Smooth muscle cell (in vitro differentiated cells): ENCODE data around the gene TAOK1. TPM values are rescaled to one million over a fixed set of nuclear protein-coding genes. Genes with fewer than 3 reads are reported as not detected.
"Not testable (repeated sequence)": the region's sequence is repeated elsewhere in the genome, so short reads cannot be mapped to it uniquely, and the experiment has no call there.

Source experiments
- DNase-seq: peaks from one replicate; lab custom pipeline; 2025; ENCODE audit not compliant: unreplicated experiment; lab: John Stamatoyannopoulos, UW
- H2AFZ ChIP-seq: fragments of 200-600 bp; sonication (generic); 2 replicates; pipeline ENCODE4 v1.6.0; 2016; ENCODE audit warnings: antibody characterized with exemption, low read depth, mild to moderate bottlenecking
- H3F3A ChIP-seq: fragments of 200-600 bp; sonication (generic); 2 replicates; pipeline ENCODE4 v1.6.0; 2017; ENCODE audit warnings: antibody characterized with exemption, low read depth
- H3K27ac ChIP-seq: fragments of 200-600 bp; sonication (generic); 2 replicates; pipeline ENCODE4 v1.5.1; 2016; ENCODE audit warnings: low read depth, mild to moderate bottlenecking
- H3K27me3 ChIP-seq: fragments of 200-600 bp; sonication (generic); 2 replicates; pipeline ENCODE4 v1.6.1; 2016; ENCODE audit warnings: low read depth, mild to moderate bottlenecking
- H3K36me3 ChIP-seq: fragments of 200-600 bp; sonication (generic); 2 replicates; pipeline ENCODE4 v1.5.1; 2016; ENCODE audit warnings: low read depth
- H3K4me1 ChIP-seq: fragments of 200-600 bp; sonication (generic); 2 replicates; pipeline ENCODE4 v1.5.1; 2016; ENCODE audit warnings: low read depth
- H3K4me2 ChIP-seq: fragments of 200-600 bp; sonication (generic); 2 replicates; pipeline ENCODE4 v1.6.0; 2016; ENCODE audit warnings: mild to moderate bottlenecking
- H3K4me3 ChIP-seq: fragments of 200-600 bp; sonication (generic); 2 replicates; pipeline ENCODE4 v1.5.1; 2016; ENCODE audit warnings: mild to moderate bottlenecking
- H3K79me2 ChIP-seq: fragments of 200-600 bp; sonication (generic); 2 replicates; pipeline ENCODE4 v1.6.0; 2016; ENCODE audit warnings: low read depth, mild to moderate bottlenecking
- H3K9ac ChIP-seq: fragments of 200-600 bp; sonication (generic); 2 replicates; pipeline ENCODE4 v1.6.0; 2016; ENCODE audit warnings: low read depth
- H3K9me3 ChIP-seq: fragments of 200-600 bp; sonication (generic); replicated peaks from 2 replicates; pipeline ENCODE4 v1.5.1; 2016; ENCODE audit warnings: low read depth
- H4K20me1 ChIP-seq: fragments of 200-600 bp; sonication (generic); 2 replicates; pipeline ENCODE4 v1.6.0; 2016; ENCODE audit warnings: low read depth
- CTCF ChIP-seq: fragments of 200-600 bp; sonication (generic); IDR thresholded peaks from 2 replicates; pipeline ENCODE4 v1.5.1; 2017; ENCODE audit warnings: borderline replicate concordance, mild to moderate bottlenecking, antibody characterized with exemption; ENCODE audit not compliant: insufficient read depth, poor library complexity, severe bottlenecking
- WGBS: methylation state at CpG from one replicate; pipeline ENCODE4 v1.1.7; 2016; ENCODE audit warnings: low lambda C conversion rate; 5-methylcytosine and 5-hydroxymethylcytosine counted together
- polyA plus RNA-seq: library from polyadenylated mRNA; unstranded; fragments of >200 nt; fragmentation: Nextera tagmentation; extraction: Ambion mirVana; gene quantifications from 2 replicates; pipeline ENCODE4 v1.2.1, GENCODE V29; 2016
- total RNA-seq: library from RNA; depleted of rRNA; stranded (reverse); fragments of >200 nt; gene quantifications from 2 replicates; pipeline ENCODE4 v1.2.3, GENCODE V29; 2014

Gene TAOK1
- total and polyA plus RNA-seq, 2 experiments from 2014 or later = 4.7 to 58.7 TPM

GRCh38 chr17:29344201-29344856 lies 45.8 kb upstream of the TAOK1 start:
- WGBS = 83% methylated on average over 11 of the region's 11 CpGs
- no peak overlapping the region for H3K9ac ChIP-seq
- H2AFZ ChIP-seq = no peak overlapping the region
- no peaks in the 10 kb centered on the region for H3F3A ChIP-seq
- H3K4me2 ChIP-seq = no peak overlapping the region
- no peaks in the 10 kb centered on the region for H3K36me3 ChIP-seq
- DNase-seq = no peak
- no peaks in the 10 kb centered on the region for H3K9me3 ChIP-seq
- no peak for TF ChIP-seq CTCF
- peaks cover 5% of the 10 kb centered on the region for H3K27me3 ChIP-seq
- no peaks in the 10 kb centered on the region for H3K4me1 ChIP-seq
- no peaks in the 10 kb centered on the region for H3K79me2 ChIP-seq
- no peak overlapping the region for H3K27ac ChIP-seq
- no peaks in the 10 kb centered on the region for H4K20me1 ChIP-seq
- H3K4me3 ChIP-seq = no peak overlapping the region

GRCh38 chr17:29345066-29345465 lies 45.1 kb upstream of the TAOK1 start:
- no peak overlapping the region for H3K27ac ChIP-seq
- WGBS = 93% methylated on average over 3 of the region's 3 CpGs

GRCh38 chr17:29345470-29345869 lies 44.7 kb upstream of the TAOK1 start:
- H3K27me3 ChIP-seq = not testable (repeated sequence)
- WGBS = 96% methylated on average over 11 of the region's 11 CpGs

More at GRCh38 chr17:29345066-29345465, 45.1 kb upstream of the TAOK1 start:
- no peak for DNase-seq
- Histone ChIP-seq H3K9ac (no peak overlapping the region), H2AFZ (no peak overlapping the region), H3K27me3 (peaks cover 5% of the 10 kb centered on the region), H4K20me1 (no peaks in the 10 kb centered on the region), H3F3A (no peaks in the 10 kb centered on the region), H3K4me2 (no peak overlapping the region), H3K79me2 (no peaks in the 10 kb centered on the region), H3K9me3 (no peaks in the 10 kb centered on the region), H3K36me3 (no peaks in the 10 kb centered on the region), H3K4me3 (no peak overlapping the region), H3K4me1 (no peaks in the 10 kb centered on the region)
- no peak for TF ChIP-seq CTCF

GRCh38 chr17:29346462-29346861 lies 43.7 kb upstream of the TAOK1 start:
- no peaks in the 10 kb centered on the region for H3F3A ChIP-seq
- H3K4me2 ChIP-seq = no peak overlapping the region
- no peak for TF ChIP-seq CTCF
- H4K20me1 ChIP-seq = no peaks in the 10 kb centered on the region
- H3K9me3 ChIP-seq = no peaks in the 10 kb centered on the region
- H3K27ac ChIP-seq = no peak overlapping the region
- WGBS = 92% methylated on average over 6 of the region's 6 CpGs
- H3K4me3 ChIP-seq = no peak overlapping the region
- no peaks in the 10 kb centered on the region for H3K36me3 ChIP-seq
- peaks cover 5% of the 10 kb centered on the region for H3K27me3 ChIP-seq
- H2AFZ ChIP-seq = no peak overlapping the region
- H3K79me2 ChIP-seq = no peaks in the 10 kb centered on the region
- H3K4me1 ChIP-seq = no peaks in the 10 kb centered on the region
- no peak for DNase-seq
- H3K9ac ChIP-seq = no peak overlapping the region

More at GRCh38 chr17:29345470-29345869, 44.7 kb upstream of the TAOK1 start:
- not testable (repeated sequence) for H3F3A ChIP-seq, H3K4me2 ChIP-seq, H3K27ac ChIP-seq, H2AFZ ChIP-seq, H3K79me2 ChIP-seq, H3K9ac ChIP-seq, H3K9me3 ChIP-seq, DNase-seq, H3K4me3 ChIP-seq, H3K36me3 ChIP-seq, H3K4me1 ChIP-seq, H4K20me1 ChIP-seq
